ENCODE results near the gene CLCN2. TPM values are rescaled to one million over a fixed set of nuclear protein-coding genes. Genes with fewer than 3 reads are reported as not detected.
A peak's percentile ranks its signal among the peaks of the same experiment; 100 is the strongest.

CLCN2 gene
- total RNA-seq, 1 experiment from 2014 or later: 22.6 TPM

GRCh38 chr3:184361932-184362667 is 695 bp upstream of the CLCN2 start (continued):
- 0 out of 2 replicates have a peak, but pooled peaks have one; percentile 23 for TF ChIP-seq ZNF281 (CRISPR knock-in tag; IDR thresholded peaks at IDR 0.05)

GRCh38 chr3:184360929-184361531 is 375 bp downstream of the CLCN2 start:
- CTCF ChIA-PET: interaction anchor here (0.6 to 4.8 kb wide), 6 partner anchors 10 to 181 kb away, joined by 3 to 41 read pairs (median 4); no protein-coding TSS in a partner anchor
- H3K27ac Mint-ChIP-seq: no peak overlapping the region; the same call in 1 of the 2 replicates
- no peaks in the 10 kb centered on the region for H3K9me3 Mint-ChIP-seq
- TF ChIP-seq FOXP1 (CRISPR knock-in tag; IDR thresholded peaks at IDR 0.05; ENCODE audit: borderline replicate concordance) (0 out of 2 replicates have a peak, but pooled peaks have one; percentile 17), ZNF121 (CRISPR knock-in tag; IDR thresholded peaks at IDR 0.05) (no peak), JAZF1 (CRISPR knock-in tag; IDR thresholded peaks at IDR 0.05) (no peak), ELF4 (CRISPR knock-in tag; IDR thresholded peaks at IDR 0.05; ENCODE audit: low read depth) (no peak), PRDM15 (CRISPR knock-in tag; IDR thresholded peaks at IDR 0.05) (peak; percentile 62), CTCF (IDR thresholded peaks at IDR 0.05) (no peak), STAT6 (CRISPR knock-in tag; conservative IDR thresholded peaks at IDR 0.05; ENCODE audit: low read depth) (peak; percentile 19; the same call in 1 of the 2 replicates), ATF2 (CRISPR knock-in tag; IDR thresholded peaks at IDR 0.05; ENCODE audit: borderline replicate concordance, low read depth) (no peak), CREM (CRISPR knock-in tag; IDR thresholded peaks at IDR 0.05) (no peak), ETV6 (CRISPR knock-in tag; IDR thresholded peaks at IDR 0.05) (0 out of 2 replicates have a peak, but pooled peaks have one; percentile 44), RELA (CRISPR knock-in tag; IDR thresholded peaks at IDR 0.05; ENCODE audit: borderline replicate concordance) (no peak)
- H3K4me1 Mint-ChIP-seq: peaks cover 24% of the 10 kb centered on the region
- POLR2A ChIA-PET: interaction anchor here (0.6 to 2.8 kb wide), 7 partner anchors 11 to 165 kb away, joined by 3 to 13 read pairs (median 3); partner anchors contain the start of gene FAM131A
- DNase-seq (ENCODE audit: low spot score) (no peak), ATAC-seq (0 out of 2 replicates have a peak, but pooled peaks have one; percentile 0)
- peaks cover 25% of the 10 kb centered on the region for H3K36me3 Mint-ChIP-seq
- H3K4me3 Mint-ChIP-seq: peak overlapping the region; percentile 78
- H3K27me3 Mint-ChIP-seq (ENCODE audit: low read depth): peaks cover 6% of the 10 kb centered on the region; the same call in 1 of the 2 replicates
